ENCODE results near the gene ITPK1.

DNA sequence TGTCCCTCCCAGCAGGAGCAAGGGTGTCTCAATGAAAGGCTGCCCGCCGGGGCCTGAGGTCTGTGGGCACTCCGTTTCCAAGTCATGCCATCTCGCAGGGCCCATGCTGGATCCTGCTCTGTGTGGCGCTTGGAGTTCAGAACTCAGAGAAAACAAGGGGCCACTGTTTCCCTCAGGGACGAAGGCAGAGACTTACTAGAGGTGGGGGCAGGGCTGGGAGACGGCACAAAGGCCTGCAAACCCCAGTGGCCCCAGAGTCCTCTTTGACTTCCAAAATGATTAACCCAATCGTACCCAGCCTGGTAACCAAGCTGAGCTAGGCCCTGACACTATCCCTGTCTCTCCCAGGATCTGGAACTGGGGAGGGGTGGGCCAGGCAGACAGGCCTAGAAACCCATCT is 95.8 kb downstream of the ITPK1 start:
- no peak for TF ChIP-seq CTCF (IDR thresholded peaks at IDR 0.05)
- TF ChIP-seq POLR2A (IDR thresholded peaks at IDR 0.05): no peak

All from prostate gland (tissue), 2 donors.